Tibial nerve (tissue), 4 donors: Measurements from ENCODE around the gene SNRNP48.

Source experiments
- EP300 ChIP-seq, 2 donors: sonication (generic); formaldehyde crosslinking; IDR thresholded peaks; one replicate each; pipeline ENCODE4 v1.6.1; 2017; ENCODE audit warnings: antibody characterized with exemption in 2 of 2, mild to moderate bottlenecking in 1 of 2
- POLR2A ChIP-seq, 2 donors: fragments of 450-650 bp; IDR thresholded peaks; one replicate each; pipeline ENCODE4 v1.6.1; 2017; ENCODE audit warnings: antibody characterized with exemption in 2 of 2, mild to moderate bottlenecking in 2 of 2, moderate library complexity in 2 of 2
- TF ChIP-seq, protein P1 (sequence below), 5 experiments: fragments of 200-600 bp in 3 of 5; fragments of 450-650 bp in 2 of 5; sonication (generic) in 3 of 5; IDR thresholded peaks; one replicate each; pipeline ENCODE4 v1.5.1; 2016 to 2019; ENCODE audit warnings: antibody characterized with exemption in 5 of 5, mild to moderate bottlenecking in 3 of 5, moderate library complexity in 2 of 5

- TF ChIP-seq, protein P1, sequence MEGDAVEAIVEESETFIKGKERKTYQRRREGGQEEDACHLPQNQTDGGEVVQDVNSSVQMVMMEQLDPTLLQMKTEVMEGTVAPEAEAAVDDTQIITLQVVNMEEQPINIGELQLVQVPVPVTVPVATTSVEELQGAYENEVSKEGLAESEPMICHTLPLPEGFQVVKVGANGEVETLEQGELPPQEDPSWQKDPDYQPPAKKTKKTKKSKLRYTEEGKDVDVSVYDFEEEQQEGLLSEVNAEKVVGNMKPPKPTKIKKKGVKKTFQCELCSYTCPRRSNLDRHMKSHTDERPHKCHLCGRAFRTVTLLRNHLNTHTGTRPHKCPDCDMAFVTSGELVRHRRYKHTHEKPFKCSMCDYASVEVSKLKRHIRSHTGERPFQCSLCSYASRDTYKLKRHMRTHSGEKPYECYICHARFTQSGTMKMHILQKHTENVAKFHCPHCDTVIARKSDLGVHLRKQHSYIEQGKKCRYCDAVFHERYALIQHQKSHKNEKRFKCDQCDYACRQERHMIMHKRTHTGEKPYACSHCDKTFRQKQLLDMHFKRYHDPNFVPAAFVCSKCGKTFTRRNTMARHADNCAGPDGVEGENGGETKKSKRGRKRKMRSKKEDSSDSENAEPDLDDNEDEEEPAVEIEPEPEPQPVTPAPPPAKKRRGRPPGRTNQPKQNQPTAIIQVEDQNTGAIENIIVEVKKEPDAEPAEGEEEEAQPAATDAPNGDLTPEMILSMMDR (IDR thresholded peaks at IDR 0.05): no peak
- no peak for TF ChIP-seq EP300 (IDR thresholded peaks at IDR 0.05)
- no peak for TF ChIP-seq POLR2A (IDR thresholded peaks at IDR 0.05)
Measured at GRCh38 chr6:7578931-7579330, 11.1 kb upstream of the SNRNP48 start.
